DND-41 (cell line): ENCODE results near the gene CCL24.

Source experiments
- ATAC-seq: fragments of 200-7000 bp; cut with Tn5 transposase; 3 replicates; pipeline ENCODE4 v1.9.1; 2021; ENCODE audit warnings: low read depth; ENCODE audit not compliant: insufficient read depth
- DNase-seq: peaks from one replicate; pipeline ENCODE4 v3.0.0-alpha.2; 2020
- H2AFZ ChIP-seq: 2 replicates; pipeline ENCODE4 v1.6.0; 2012; ENCODE audit warnings: low read depth, low read length
- H3K27ac ChIP-seq: 2 replicates; pipeline ENCODE4 v1.5.1; 2012; ENCODE audit warnings: low read length, inconsistent platforms
- H3K27me3 ChIP-seq: fragments of 200-600 bp; sonication (generic); 2 replicates; pipeline ENCODE4 v1.6.0; 2012; ENCODE audit warnings: low read length, mild to moderate bottlenecking, inconsistent platforms; ENCODE audit not compliant: insufficient read depth, poor library complexity
- H3K36me3 ChIP-seq: 2 replicates; pipeline ENCODE4 v1.5.1; 2012; ENCODE audit warnings: low read length, inconsistent platforms; ENCODE audit not compliant: insufficient read depth
- H3K4me1 ChIP-seq: 2 replicates; pipeline ENCODE4 v1.5.1; 2012; ENCODE audit warnings: mild to moderate bottlenecking, low read length; ENCODE audit not compliant: insufficient read depth
- H3K4me2 ChIP-seq: 2 replicates; pipeline ENCODE4 v1.6.0; 2012; ENCODE audit warnings: mild to moderate bottlenecking, moderate library complexity, low read length, inconsistent platforms; ENCODE audit not compliant: insufficient read depth
- H3K4me3 ChIP-seq, 2 experiments: fragments of 200-600 bp in 1 of 2; shearing (Covaris generic) in 1 of 2; 2 replicates each; pipeline ENCODE4 v1.5.1; 2012 to 2016; ENCODE audit warnings: inconsistent platforms in 2 of 2, low read length in 2 of 2, mild to moderate bottlenecking in 2 of 2, low read depth in 1 of 2, moderate library complexity in 1 of 2
- H3K79me2 ChIP-seq: 2 replicates; pipeline ENCODE4 v1.6.0; 2012; ENCODE audit warnings: low read length, inconsistent platforms; ENCODE audit not compliant: insufficient read depth
- H3K9ac ChIP-seq: 2 replicates; pipeline ENCODE4 v1.6.0; 2012; ENCODE audit warnings: low read depth, mild to moderate bottlenecking, inconsistent platforms, low read length, moderate library complexity
- H3K9me3 ChIP-seq: 2 replicates; pipeline ENCODE4 v1.5.1; 2012; ENCODE audit warnings: low read length, moderate library complexity, mild to moderate bottlenecking, inconsistent platforms; ENCODE audit not compliant: insufficient read depth, severe bottlenecking
- H4K20me1 ChIP-seq: 2 replicates; pipeline ENCODE4 v1.6.0; 2012; ENCODE audit warnings: low read length; ENCODE audit not compliant: insufficient read depth
- EZH2 ChIP-seq: IDR thresholded peaks from 3 replicates; pipeline ENCODE4 v1.6.1; 2012; ENCODE audit warnings: borderline replicate concordance, low read depth, mild to moderate bottlenecking, moderate library complexity, low read length, inconsistent platforms; ENCODE audit not compliant: severe bottlenecking
- TF ChIP-seq, protein P1 (sequence below): IDR thresholded peaks from 2 replicates; pipeline ENCODE4 v1.5.1; 2012; ENCODE audit warnings: borderline replicate concordance, low read length, moderate library complexity, mild to moderate bottlenecking; ENCODE audit not compliant: poor library complexity, severe bottlenecking; ENCODE audit errors: extremely low read depth

The CCL24 gene

DNA sequence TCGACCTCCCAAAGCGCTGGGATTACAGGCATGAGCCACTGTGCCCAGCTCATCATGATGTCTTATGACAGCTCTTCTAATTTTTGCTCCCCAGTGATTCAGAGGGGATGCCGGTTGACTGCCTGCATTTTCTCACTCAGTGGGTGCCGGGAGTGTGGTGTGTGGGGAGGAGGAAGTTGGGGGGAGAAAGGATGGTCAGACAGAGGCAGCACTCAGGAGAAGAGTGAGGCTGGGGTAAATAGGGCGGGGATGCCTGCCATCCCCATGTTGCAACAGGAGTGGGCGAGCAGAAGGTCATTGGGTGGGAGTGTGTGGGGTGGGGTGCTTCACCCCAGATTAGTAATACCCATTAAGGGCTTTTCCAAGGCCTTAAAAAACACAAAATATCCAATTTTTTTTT, 3.5 kb upstream of the CCL24 start:
- no peak overlapping the region for H3K9ac ChIP-seq
- no peak overlapping the region for H3K27ac ChIP-seq
- H3K4me3 ChIP-seq, result no peak overlapping the region
- no peaks in the 10 kb centered on the region for H4K20me1 ChIP-seq
- H3K36me3 ChIP-seq, result no peaks in the 10 kb centered on the region
- no peak overlapping the region for H3K4me2 ChIP-seq
- no peaks in the 10 kb centered on the region for H3K27me3 ChIP-seq
- H3K4me1 ChIP-seq, result no peaks in the 10 kb centered on the region
- TF ChIP-seq, protein P1, sequence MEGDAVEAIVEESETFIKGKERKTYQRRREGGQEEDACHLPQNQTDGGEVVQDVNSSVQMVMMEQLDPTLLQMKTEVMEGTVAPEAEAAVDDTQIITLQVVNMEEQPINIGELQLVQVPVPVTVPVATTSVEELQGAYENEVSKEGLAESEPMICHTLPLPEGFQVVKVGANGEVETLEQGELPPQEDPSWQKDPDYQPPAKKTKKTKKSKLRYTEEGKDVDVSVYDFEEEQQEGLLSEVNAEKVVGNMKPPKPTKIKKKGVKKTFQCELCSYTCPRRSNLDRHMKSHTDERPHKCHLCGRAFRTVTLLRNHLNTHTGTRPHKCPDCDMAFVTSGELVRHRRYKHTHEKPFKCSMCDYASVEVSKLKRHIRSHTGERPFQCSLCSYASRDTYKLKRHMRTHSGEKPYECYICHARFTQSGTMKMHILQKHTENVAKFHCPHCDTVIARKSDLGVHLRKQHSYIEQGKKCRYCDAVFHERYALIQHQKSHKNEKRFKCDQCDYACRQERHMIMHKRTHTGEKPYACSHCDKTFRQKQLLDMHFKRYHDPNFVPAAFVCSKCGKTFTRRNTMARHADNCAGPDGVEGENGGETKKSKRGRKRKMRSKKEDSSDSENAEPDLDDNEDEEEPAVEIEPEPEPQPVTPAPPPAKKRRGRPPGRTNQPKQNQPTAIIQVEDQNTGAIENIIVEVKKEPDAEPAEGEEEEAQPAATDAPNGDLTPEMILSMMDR, result no peak
- no peak for TF ChIP-seq EZH2
- no peaks in the 10 kb centered on the region for H3K79me2 ChIP-seq
- no peak for ATAC-seq
- H3K9me3 ChIP-seq, result no peaks in the 10 kb centered on the region
- DNase-seq, result no peak
- no peak overlapping the region for H2AFZ ChIP-seq

DNA sequence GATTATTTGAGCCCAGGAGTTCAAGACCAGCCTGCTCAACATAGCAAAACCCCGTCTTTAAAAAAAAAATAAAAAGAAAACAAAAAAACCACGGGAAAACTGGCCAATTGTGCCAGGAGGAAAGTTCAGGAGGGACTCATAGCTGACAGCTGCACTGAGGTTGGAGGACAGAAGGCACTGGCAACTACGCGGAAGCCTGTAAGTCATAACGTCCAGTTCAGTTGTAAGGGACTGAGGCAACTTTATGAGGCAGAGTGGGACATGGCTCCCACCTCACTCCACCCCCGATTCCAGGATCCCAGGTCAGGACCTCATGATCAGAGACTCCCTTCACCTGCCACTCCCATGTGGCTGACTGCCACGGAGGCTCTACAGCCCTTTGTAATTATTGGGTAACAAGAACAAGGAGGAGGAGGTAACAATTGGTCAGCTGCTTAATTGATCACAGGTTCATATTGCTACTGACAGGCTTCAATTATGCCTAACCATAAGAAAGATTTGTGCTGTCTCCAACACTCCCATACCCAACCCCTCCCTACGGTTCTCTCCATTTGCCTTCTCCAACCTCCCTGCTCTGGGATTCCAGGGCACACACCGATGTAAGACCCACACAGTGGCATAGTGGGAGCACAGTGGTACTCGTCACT, 1.9 kb upstream of the CCL24 start:
- Histone ChIP-seq H3K4me3 (no peak overlapping the region), H3K4me2 (no peak overlapping the region), H3K27me3 (no peaks in the 10 kb centered on the region), H3K9ac (no peak overlapping the region), H3K4me1 (no peaks in the 10 kb centered on the region), H3K27ac (no peak overlapping the region), H4K20me1 (no peaks in the 10 kb centered on the region), H3K36me3 (no peaks in the 10 kb centered on the region), H3K79me2 (no peaks in the 10 kb centered on the region), H3K9me3 (no peaks in the 10 kb centered on the region), H2AFZ (no peak overlapping the region)
- DNase-seq (no peak), ATAC-seq (no peak)
- no peak for TF ChIP-seq EZH2
- TF ChIP-seq, protein P1, result no peak

DNA sequence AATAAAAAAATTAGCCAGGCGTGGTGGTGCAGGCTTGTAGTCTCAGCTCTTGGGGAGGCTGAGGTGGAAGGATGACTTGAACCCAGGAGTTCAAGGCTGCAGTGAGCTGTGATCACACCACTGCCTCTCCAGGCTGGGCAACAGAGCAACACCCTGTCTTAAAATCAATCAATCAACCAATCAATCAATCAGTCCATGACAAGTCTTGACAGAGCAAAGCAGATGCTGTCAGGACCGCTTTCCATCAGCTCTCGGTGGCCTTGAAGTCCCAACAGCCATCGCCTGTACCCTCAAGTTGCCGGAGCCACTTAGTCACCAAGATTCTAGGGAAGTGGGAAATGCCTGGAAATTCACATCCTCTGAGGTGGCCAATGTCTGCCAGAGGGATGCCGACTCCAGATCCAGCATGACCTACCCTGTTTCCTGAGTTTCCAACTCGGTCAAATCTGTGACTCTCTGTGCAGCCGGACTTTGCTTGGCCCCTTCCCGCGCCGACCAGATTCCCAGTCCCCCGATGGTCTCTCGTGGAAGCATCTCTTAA, 871 bp upstream of the CCL24 start:
- H3K27ac ChIP-seq, result no peak overlapping the region
- TF ChIP-seq EZH2, result no peak
- TF ChIP-seq, protein P1, result no peak
- H3K9me3 ChIP-seq, result no peaks in the 10 kb centered on the region
- H3K4me3 ChIP-seq, result no peak overlapping the region
- no peak overlapping the region for H3K9ac ChIP-seq
- H2AFZ ChIP-seq, result no peak overlapping the region
- ATAC-seq (no peak), DNase-seq (no peak)
- no peaks in the 10 kb centered on the region for H4K20me1 ChIP-seq
- no peaks in the 10 kb centered on the region for H3K79me2 ChIP-seq
- no peaks in the 10 kb centered on the region for H3K4me1 ChIP-seq
- no peaks in the 10 kb centered on the region for H3K36me3 ChIP-seq
- no peak overlapping the region for H3K4me2 ChIP-seq
- no peaks in the 10 kb centered on the region for H3K27me3 ChIP-seq
